Measurements from ENCODE around the gene GIPC3. TPM values are rescaled to one million over a fixed set of nuclear protein-coding genes. Genes with fewer than 3 reads are reported as not detected.
A peak's percentile ranks its signal among the peaks of the same experiment; 100 is the strongest.
"Not testable (repeated sequence)": the region's sequence is repeated elsewhere in the genome, so short reads cannot be mapped to it uniquely, and the experiment has no call there.

Gene GIPC3
- total RNA-seq, 2 experiments from 2014 or later = 0.20 to 0.29 TPM

GRCh38 chr19:3619631-3620012 is 34.3 kb downstream of the GIPC3 start:
- Mint-ChIP-seq H3K27ac (no peak overlapping the region), H3K36me3 (ENCODE audit: low read depth) (peaks cover 4% of the 10 kb centered on the region), H3K4me1 (ENCODE audit: low read depth) (peaks cover 21% of the 10 kb centered on the region), H3K9me3 (no peaks in the 10 kb centered on the region), H3K4me3 (no peak overlapping the region), H3K27me3 (ENCODE audit: low read depth) (no peaks in the 10 kb centered on the region)
- CTCF ChIA-PET = interaction anchor here (0.7 to 1.3 kb wide), 3 partner anchors 27 to 80 kb away, joined by 3 read pairs; no protein-coding TSS in a partner anchor
- intact Hi-C loops (cut with micrococcal nuclease) = loop anchor here (2.0 kb wide), 1 partner anchor 73 kb away; no protein-coding TSS in a partner anchor
- DNase-seq = no peak

- intact Hi-C loops (cut with micrococcal nuclease) = no loop called here
- CTCF ChIA-PET = interaction anchor here (0.7 kb wide), 1 partner anchor 75 kb away, joined by 3 read pairs; no protein-coding TSS in a partner anchor
- no peak overlapping the region for H3K27ac Mint-ChIP-seq
- H3K36me3 Mint-ChIP-seq (ENCODE audit: low read depth) = peaks cover 4% of the 10 kb centered on the region
- no peak overlapping the region for H3K4me3 Mint-ChIP-seq
- peaks cover 27% of the 10 kb centered on the region for H3K4me1 Mint-ChIP-seq (ENCODE audit: low read depth)
- no peaks in the 10 kb centered on the region for H3K27me3 Mint-ChIP-seq (ENCODE audit: low read depth)
- no peaks in the 10 kb centered on the region for H3K9me3 Mint-ChIP-seq
- no peak for DNase-seq
Measured at GRCh38 chr19:3620145-3620816, 35.0 kb downstream of the GIPC3 start.

GRCh38 chr19:3620817-3621547 is 35.7 kb downstream of the GIPC3 start:
- no peak for DNase-seq
- Mint-ChIP-seq H3K4me1 (ENCODE audit: low read depth) (peaks cover 32% of the 10 kb centered on the region), H3K4me3 (no peak overlapping the region), H3K36me3 (ENCODE audit: low read depth) (peaks cover 4% of the 10 kb centered on the region), H3K9me3 (no peaks in the 10 kb centered on the region), H3K27ac (no peak overlapping the region), H3K27me3 (ENCODE audit: low read depth) (no peaks in the 10 kb centered on the region)
- CTCF ChIA-PET = interaction anchor here (1.1 to 1.5 kb wide), 2 partner anchors 30 to 35 kb away, joined by 3 to 4 read pairs; partner anchors contain the start of gene GIPC3
- intact Hi-C loops (cut with micrococcal nuclease) = no loop called here

GRCh38 chr19:3621689-3622088 is 36.4 kb downstream of the GIPC3 start:
- intact Hi-C loops (cut with micrococcal nuclease) = no loop called here
- CTCF ChIA-PET = interaction anchor here (1.1 to 1.5 kb wide), 2 partner anchors 31 to 36 kb away, joined by 3 to 4 read pairs; partner anchors contain the start of gene GIPC3
- no peak overlapping the region for H3K4me3 Mint-ChIP-seq

GRCh38 chr19:3622224-3622623 is 36.9 kb downstream of the GIPC3 start:
- no peaks in the 10 kb centered on the region for H3K27me3 Mint-ChIP-seq (ENCODE audit: low read depth)
- H3K9me3 Mint-ChIP-seq = no peaks in the 10 kb centered on the region
- no peak overlapping the region for H3K27ac Mint-ChIP-seq
- peaks cover 38% of the 10 kb centered on the region for H3K4me1 Mint-ChIP-seq (ENCODE audit: low read depth)
- H3K4me3 Mint-ChIP-seq = no peak overlapping the region
- DNase-seq = no peak
- H3K36me3 Mint-ChIP-seq (ENCODE audit: low read depth) = peaks cover 4% of the 10 kb centered on the region
- CTCF ChIA-PET = interaction anchor here (1.1 to 1.5 kb wide), 2 partner anchors 31 to 36 kb away, joined by 3 to 4 read pairs; partner anchors contain the start of gene GIPC3
- intact Hi-C loops (cut with micrococcal nuclease) = no loop called here

More at GRCh38 chr19:3621689-3622088, 36.4 kb downstream of the GIPC3 start:
- no peaks in the 10 kb centered on the region for H3K27me3 Mint-ChIP-seq (ENCODE audit: low read depth)
- no peak overlapping the region for H3K27ac Mint-ChIP-seq
- H3K36me3 Mint-ChIP-seq (ENCODE audit: low read depth) = peaks cover 4% of the 10 kb centered on the region
- H3K9me3 Mint-ChIP-seq = no peaks in the 10 kb centered on the region
- DNase-seq = no peak
- peaks cover 35% of the 10 kb centered on the region for H3K4me1 Mint-ChIP-seq (ENCODE audit: low read depth)

DNA sequence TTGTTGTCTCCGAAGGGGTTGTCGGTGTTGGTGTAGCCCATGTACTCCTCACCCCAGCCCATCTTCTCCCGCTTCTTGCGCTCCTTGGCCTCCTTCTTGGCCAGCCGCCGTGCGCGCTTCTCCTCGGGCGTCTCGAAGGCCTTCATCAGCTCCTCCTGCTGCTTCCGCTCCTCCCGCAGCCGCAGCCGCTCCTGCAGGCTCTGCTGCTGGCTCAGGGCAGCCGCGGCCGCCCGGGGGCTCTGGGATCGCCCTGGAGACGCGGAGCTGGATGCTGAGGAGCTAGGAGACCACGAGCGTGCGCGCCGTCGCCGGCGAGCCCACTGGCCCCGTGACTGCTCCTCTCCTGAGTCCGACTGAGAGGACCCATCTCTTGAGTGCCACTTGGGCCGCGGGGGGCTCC is 38.4 kb downstream of the GIPC3 start:
- Mint-ChIP-seq H3K36me3 (ENCODE audit: low read depth) (peaks cover 2% of the 10 kb centered on the region), H3K9me3 (no peaks in the 10 kb centered on the region), H3K27ac (no peak overlapping the region), H3K27me3 (ENCODE audit: low read depth) (no peaks in the 10 kb centered on the region), H3K4me1 (ENCODE audit: low read depth) (peaks cover 29% of the 10 kb centered on the region), H3K4me3 (no peak overlapping the region)
- CTCF ChIA-PET = no interaction called here
- intact Hi-C loops (cut with micrococcal nuclease) = no loop called here
- no peak for DNase-seq

DNA sequence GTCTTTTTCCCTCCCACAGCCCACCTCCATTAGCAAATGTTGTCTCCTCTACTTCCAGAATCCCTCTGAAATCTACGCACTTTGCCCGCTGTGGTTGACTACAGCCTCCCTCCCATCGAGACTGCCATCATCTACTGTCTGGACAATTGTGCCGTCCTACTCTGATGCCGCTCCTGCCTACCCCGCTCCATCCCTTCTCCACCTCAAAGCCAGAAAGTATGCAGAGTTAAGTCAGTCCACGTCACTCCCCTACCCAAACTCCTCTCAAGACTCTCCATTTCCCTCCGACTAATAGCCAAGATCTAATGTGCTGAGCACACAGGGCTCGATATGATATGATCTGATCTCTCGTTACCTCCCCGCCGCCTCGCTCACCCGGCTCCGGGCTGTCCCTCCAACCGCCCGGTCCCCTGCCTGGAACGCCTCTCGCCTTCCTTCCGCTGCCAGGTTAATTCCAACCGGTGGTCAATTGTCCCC is 40.8 kb downstream of the GIPC3 start:
- CTCF ChIA-PET = interaction anchor here (1.1 kb wide), 1 partner anchor 64 kb away, joined by 3 read pairs; no protein-coding TSS in a partner anchor
- H3K9me3 Mint-ChIP-seq = no peaks in the 10 kb centered on the region
- peaks cover 2% of the 10 kb centered on the region for H3K36me3 Mint-ChIP-seq (ENCODE audit: low read depth)
- H3K4me3 Mint-ChIP-seq = peak overlapping the region; percentile 79
- H3K27ac Mint-ChIP-seq = peak overlapping the region; percentile 59
- H3K27me3 Mint-ChIP-seq (ENCODE audit: low read depth) = no peaks in the 10 kb centered on the region
- H3K4me1 Mint-ChIP-seq (ENCODE audit: low read depth) = peaks cover 29% of the 10 kb centered on the region
- DNase-seq = no peak
- intact Hi-C loops (cut with micrococcal nuclease) = loop anchor here (2.0 to 5.0 kb wide), 3 partner anchors 71 to 441 kb away; partner anchors contain the start of genes MRPL54 and ZBTB7A

DNA sequence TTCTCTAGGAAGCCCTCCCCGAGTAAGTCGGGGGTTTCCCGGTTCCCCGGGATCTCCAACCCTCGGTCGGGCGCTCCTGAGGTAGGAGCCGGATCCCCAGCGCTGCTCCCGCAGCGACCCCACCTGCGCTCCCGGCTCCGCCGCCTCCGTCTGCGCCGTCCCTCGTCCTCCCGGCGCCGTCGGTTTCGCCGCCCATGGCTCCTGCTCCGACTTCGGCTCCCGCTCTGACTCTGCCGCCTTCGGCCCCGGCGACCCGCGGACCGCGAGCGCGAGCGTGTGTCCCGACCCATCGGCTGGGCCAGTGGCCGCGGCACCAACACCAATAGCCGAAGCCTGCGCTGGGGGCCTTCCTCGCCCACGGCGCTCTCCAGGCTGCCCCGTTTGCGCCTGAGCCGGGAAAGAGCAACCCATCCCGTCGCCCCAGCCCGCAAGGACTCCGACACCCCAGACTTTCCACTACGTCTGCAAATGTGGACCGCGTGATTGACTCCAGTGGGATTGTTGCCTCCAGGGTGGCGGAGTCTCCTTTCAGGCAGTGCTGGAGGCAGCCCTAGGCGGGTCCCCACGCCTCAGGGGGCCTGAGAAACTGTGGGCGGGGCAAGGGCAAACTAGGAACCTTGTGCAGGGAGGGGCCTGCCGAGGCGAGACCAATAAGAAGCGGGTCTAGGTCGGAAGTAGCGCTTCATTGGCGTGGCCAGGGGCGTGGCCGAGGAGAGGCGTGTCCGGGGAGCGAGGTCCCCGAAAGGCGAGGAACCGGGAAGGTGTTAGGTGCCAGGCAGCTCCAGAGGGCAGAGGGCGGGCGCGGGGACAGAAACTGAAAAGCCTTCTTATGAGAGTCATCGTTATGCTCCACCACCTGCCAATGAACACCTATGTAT is 41.4 kb downstream of the GIPC3 start, which contains the start of gene CACTIN:
CACTIN (minus strand) TSS at position 318 of the 878 bp plus-strand sequence; CDS start at position 290, 28 bp downstream.
- DNase-seq = peak; percentile 99
- Mint-ChIP-seq H3K9me3 (no peaks in the 10 kb centered on the region), H3K4me3 (peak within 1 kb of the TSS; percentile 79), H3K36me3 (ENCODE audit: low read depth) (peaks cover 2% of the 10 kb centered on the region), H3K27ac (peak within 1 kb of the TSS; percentile 98), H3K4me1 (ENCODE audit: low read depth) (peaks cover 29% of the 10 kb centered on the region), H3K27me3 (ENCODE audit: low read depth) (no peaks in the 10 kb centered on the region)
- intact Hi-C loops (cut with micrococcal nuclease) = loop anchor here (1.0 to 5.0 kb wide), 7 partner anchors 54 to 441 kb away; partner anchors contain the start of genes FZR1, HMG20B, MRPL54 and ZBTB7A
- CTCF ChIA-PET = interaction anchor here (1.2 kb wide), 1 partner anchor 66 kb away, joined by 5 read pairs; no protein-coding TSS in a partner anchor

DNA sequence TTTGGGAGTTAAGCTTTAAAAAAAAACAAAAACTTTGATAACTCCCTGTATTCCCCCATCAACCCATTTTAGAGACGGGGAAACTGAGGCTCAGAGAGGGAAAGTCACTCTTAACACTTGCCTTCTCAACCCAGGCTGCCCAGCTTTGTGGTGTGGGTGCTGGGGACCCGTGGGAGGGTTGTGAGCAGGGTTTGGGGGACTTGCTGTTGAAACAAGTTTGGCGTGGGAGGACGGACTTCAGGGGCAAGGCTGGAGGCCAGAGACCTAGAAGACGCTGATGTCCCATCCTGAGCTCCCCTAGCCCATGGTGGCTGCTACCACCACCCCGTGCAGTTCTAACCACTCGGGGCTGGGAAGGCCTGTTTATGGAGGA is 42.1 kb downstream of the GIPC3 start:
- peak overlapping the region; percentile 79 for H3K4me3 Mint-ChIP-seq
- intact Hi-C loops (cut with micrococcal nuclease) = loop anchor here (1.0 to 5.0 kb wide), 7 partner anchors 55 to 440 kb away; partner anchors contain the start of genes FZR1, HMG20B, MRPL54 and ZBTB7A
- no peaks in the 10 kb centered on the region for H3K9me3 Mint-ChIP-seq
- no peak for DNase-seq
- peaks cover 29% of the 10 kb centered on the region for H3K4me1 Mint-ChIP-seq (ENCODE audit: low read depth)
- H3K27ac Mint-ChIP-seq = peak overlapping the region; percentile 98
- no peaks in the 10 kb centered on the region for H3K27me3 Mint-ChIP-seq (ENCODE audit: low read depth)
- CTCF ChIA-PET = interaction anchor here (1.2 kb wide), 1 partner anchor 65 kb away, joined by 5 read pairs; no protein-coding TSS in a partner anchor
- peaks cover 2% of the 10 kb centered on the region for H3K36me3 Mint-ChIP-seq (ENCODE audit: low read depth)

GRCh38 chr19:3628766-3629165 is 43.5 kb downstream of the GIPC3 start:
- intact Hi-C loops (cut with micrococcal nuclease) = loop anchor here (5.0 kb wide), 1 partner anchor 439 kb away; the partner anchor contains the start of gene ZBTB7A
- not testable (repeated sequence) for H3K36me3 Mint-ChIP-seq (ENCODE audit: low read depth); H3K27ac Mint-ChIP-seq; DNase-seq; H3K27me3 Mint-ChIP-seq (ENCODE audit: low read depth); H3K9me3 Mint-ChIP-seq; H3K4me3 Mint-ChIP-seq
- CTCF ChIA-PET = interaction anchor here (0.7 kb wide), 2 partner anchors 325 to 1803 kb away, joined by 3 to 4 read pairs; no protein-coding TSS in a partner anchor
- H3K4me1 Mint-ChIP-seq (ENCODE audit: low read depth) = peaks cover 29% of the 10 kb centered on the region

- no peaks in the 10 kb centered on the region for H3K36me3 Mint-ChIP-seq (ENCODE audit: low read depth)
- no peak overlapping the region for H3K27ac Mint-ChIP-seq
- no peaks in the 10 kb centered on the region for H3K9me3 Mint-ChIP-seq
- no peak for DNase-seq
- no peak overlapping the region for H3K4me3 Mint-ChIP-seq
- no peaks in the 10 kb centered on the region for H3K27me3 Mint-ChIP-seq (ENCODE audit: low read depth)
- intact Hi-C loops (cut with micrococcal nuclease) = no loop called here
- CTCF ChIA-PET = no interaction called here
- H3K4me1 Mint-ChIP-seq (ENCODE audit: low read depth) = peaks cover 9% of the 10 kb centered on the region
Measured at GRCh38 chr19:3631053-3631861, 46.0 kb downstream of the GIPC3 start.

Measured in activated naive CD4-positive, alpha-beta T cell treated with anti-CD3 and anti-CD28 coated beads for 36 hours (primary cell).